Tibial nerve (tissue), 4 donors: ENCODE measurements around the gene HOGA1. TPM values are rescaled to one million over a fixed set of nuclear protein-coding genes. Genes with fewer than 3 reads are reported as not detected.
"Not testable (repeated sequence)": the region's sequence is repeated elsewhere in the genome, so short reads cannot be mapped to it uniquely, and the experiment has no call there.

Source experiments
- DNase-seq, 2 donors: peaks; one replicate each; pipeline ENCODE4 v3.0.0-alpha.2; 2019; ENCODE audit warnings: low spot score in 2 of 2
- H3K27ac ChIP-seq, 4 donors: fragments of 200-600 bp; sonication (generic) in 3 of 4; one replicate each; pipeline ENCODE4 v1.5.1; 2017 to 2019; ENCODE audit warnings: mild to moderate bottlenecking in 1 of 4
- H3K27me3 ChIP-seq, 2 donors: fragments of 200-600 bp; sonication (generic) in 1 of 2; one replicate each; pipeline versions ENCODE4 v1.5.1 to v1.6.0; 2017 to 2019
- H3K36me3 ChIP-seq, 3 donors: fragments of 200-600 bp; sonication (generic); one replicate each; pipeline ENCODE4 v1.5.1; 2018 to 2019
- H3K4me1 ChIP-seq, 4 donors: fragments of 200-600 bp; sonication (generic) in 3 of 4; one replicate each; pipeline ENCODE4 v1.5.1; 2017 to 2019
- H3K4me3 ChIP-seq, 4 donors: fragments of 200-600 bp; sonication (generic) in 3 of 4; one replicate each; pipeline ENCODE4 v1.5.1; 2017 to 2019; ENCODE audit warnings: mild to moderate bottlenecking in 1 of 4, moderate library complexity in 1 of 4
- H3K9me3 ChIP-seq, 4 donors: fragments of 200-600 bp; sonication (generic) in 3 of 4; one replicate each; pipeline ENCODE4 v1.5.1; 2017 to 2019
- CTCF ChIP-seq, 5 experiments: fragments of 200-600 bp in 3 of 5; fragments of 450-650 bp in 2 of 5; sonication (generic) in 3 of 5; IDR thresholded peaks; one replicate each; pipeline ENCODE4 v1.5.1; 2016 to 2019; ENCODE audit warnings: antibody characterized with exemption in 5 of 5, mild to moderate bottlenecking in 3 of 5, moderate library complexity in 2 of 5
- EP300 ChIP-seq, 2 donors: sonication (generic); formaldehyde crosslinking; IDR thresholded peaks; one replicate each; pipeline ENCODE4 v1.6.1; 2017; ENCODE audit warnings: antibody characterized with exemption in 2 of 2, mild to moderate bottlenecking in 1 of 2
- POLR2A ChIP-seq, 2 donors: fragments of 450-650 bp; IDR thresholded peaks; one replicate each; pipeline ENCODE4 v1.6.1; 2017; ENCODE audit warnings: antibody characterized with exemption in 2 of 2, mild to moderate bottlenecking in 2 of 2, moderate library complexity in 2 of 2
- WGBS, 2 donors: methylation state at CpG; one replicate each; pipeline ENCODE4 v1.1.5; 2018; 5-methylcytosine and 5-hydroxymethylcytosine counted together
- total RNA-seq, 4 donors: library from RNA; depleted of rRNA; stranded (reverse); fragments of >200 nt; gene quantifications; one replicate each; pipeline ENCODE4 v1.1.0, GENCODE V29; 2016

The HOGA1 gene
- total RNA-seq, 4 donors from 2014 or later = 3.6 to 31.6 (median 25.3) TPM

GRCh38 chr10:97644936-97645335 lies 60.7 kb downstream of the HOGA1 start:
- no peak for TF ChIP-seq POLR2A (IDR thresholded peaks at IDR 0.05)
- no peak for TF ChIP-seq EP300 (IDR thresholded peaks at IDR 0.05)
- no peak for TF ChIP-seq CTCF (IDR thresholded peaks at IDR 0.05)
- Histone ChIP-seq H3K36me3 (peaks cover 0 to 36% (median 0%) of the 10 kb centered on the region in 3 donors), H3K27me3 (no peaks in the 10 kb centered on the region), H3K27ac (no peak overlapping the region), H3K4me1 (peaks cover 6 to 58% (median 29%) of the 10 kb centered on the region in 4 donors), H3K9me3 (no peaks in the 10 kb centered on the region), H3K4me3 (no peak overlapping the region)
- WGBS, 2 donors = 93 to 95% methylated on average over 4 of the region's 4 CpGs
- DNase-seq = no peak

DNA sequence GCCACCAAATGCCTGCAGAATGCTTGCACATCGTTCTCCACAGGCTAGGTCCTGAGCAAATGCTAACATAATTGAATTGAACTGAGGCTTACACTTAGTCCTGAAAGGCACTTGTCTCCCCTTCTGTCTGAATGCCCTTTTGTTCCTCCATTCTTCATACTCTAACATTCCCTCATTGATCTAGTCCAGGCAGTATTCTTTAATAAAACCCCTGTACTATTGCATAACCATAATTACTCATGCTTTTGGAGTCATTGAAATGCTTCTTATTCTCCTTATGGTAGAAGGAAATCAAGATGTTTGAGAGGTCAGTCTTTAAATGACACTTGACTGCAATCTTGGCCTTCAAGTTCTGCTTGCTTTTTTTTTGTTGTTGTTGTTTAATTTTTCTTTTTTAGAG lies 63.4 kb downstream of the HOGA1 start:
- H3K27me3 ChIP-seq = no peaks in the 10 kb centered on the region
- WGBS, 2 donors = 45 to 54% methylated on average over 1 of the region's 1 CpG
- peak overlapping the region in 1 of 4 donors; percentile 88 for H3K27ac ChIP-seq
- H3K4me3 ChIP-seq = no peak overlapping the region
- peaks cover 0 to 48% (median 18%) of the 10 kb centered on the region in 4 donors for H3K4me1 ChIP-seq
- peaks cover 4 to 57% (median 9%) of the 10 kb centered on the region in 3 donors for H3K36me3 ChIP-seq
- no peak for DNase-seq
- no peaks in the 10 kb centered on the region for H3K9me3 ChIP-seq
- TF ChIP-seq CTCF (IDR thresholded peaks at IDR 0.05) = no peak
- no peak for TF ChIP-seq POLR2A (IDR thresholded peaks at IDR 0.05)
- no peak for TF ChIP-seq EP300 (IDR thresholded peaks at IDR 0.05)

DNA sequence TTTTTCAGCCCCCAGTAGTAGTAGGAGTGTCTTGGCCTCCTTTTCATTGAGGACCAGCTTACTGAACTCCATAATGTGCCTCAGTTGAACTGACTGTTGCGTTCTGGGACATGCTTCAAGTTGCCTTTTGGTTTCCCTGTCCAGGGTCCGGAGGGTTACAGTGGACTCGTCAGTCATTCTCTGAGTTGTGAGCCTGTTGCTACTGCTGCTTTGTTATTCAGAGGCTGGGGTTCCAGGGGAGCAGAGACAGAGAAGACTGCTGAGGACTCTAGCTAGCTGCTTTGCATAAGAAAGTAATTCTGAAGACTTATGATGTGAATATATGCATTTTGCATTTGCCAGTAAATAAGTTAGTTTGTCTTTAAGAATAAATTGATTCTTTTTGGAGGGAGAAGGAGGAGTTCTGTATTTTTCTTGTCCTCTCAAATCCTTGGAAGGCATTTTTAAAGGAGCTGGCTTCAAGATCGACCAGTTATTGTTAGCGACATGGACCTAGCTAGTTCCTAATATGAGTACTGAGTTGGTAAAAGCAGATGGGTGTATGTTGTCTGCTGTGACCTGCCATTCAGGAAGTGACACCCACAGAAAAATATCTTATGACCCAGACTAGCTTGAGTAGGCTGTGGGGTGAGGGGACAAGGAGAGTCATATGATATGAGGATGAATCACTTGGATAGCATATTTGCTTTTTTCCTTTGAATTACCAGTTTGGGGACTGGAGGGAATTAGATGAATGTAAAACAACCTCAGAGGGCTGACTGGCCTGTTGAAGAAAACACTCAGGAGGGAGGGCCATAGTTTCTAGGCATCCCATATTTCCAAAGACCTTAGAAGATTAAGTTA lies 64.6 kb downstream of the HOGA1 start:
- Histone ChIP-seq H3K9me3 (no peaks in the 10 kb centered on the region), H3K27me3 (no peaks in the 10 kb centered on the region), H3K4me1 (peaks cover 0 to 38% (median 14%) of the 10 kb centered on the region in 4 donors), H3K4me3 (no peak overlapping the region), H3K36me3 (peaks cover 4 to 67% (median 9%) of the 10 kb centered on the region in 3 donors), H3K27ac (peak overlapping the region in 3 of 4 donors; percentile 60 to 88 (median 83))
- TF ChIP-seq POLR2A (IDR thresholded peaks at IDR 0.05) (no peak), CTCF (IDR thresholded peaks at IDR 0.05) (no peak), EP300 (IDR thresholded peaks at IDR 0.05) (peak; percentile 83 to 86)
- DNase-seq = peak in 1 of 2 donors; percentile 61
- WGBS, 2 donors = 46 to 61% methylated on average over 5 of the region's 5 CpGs

DNA sequence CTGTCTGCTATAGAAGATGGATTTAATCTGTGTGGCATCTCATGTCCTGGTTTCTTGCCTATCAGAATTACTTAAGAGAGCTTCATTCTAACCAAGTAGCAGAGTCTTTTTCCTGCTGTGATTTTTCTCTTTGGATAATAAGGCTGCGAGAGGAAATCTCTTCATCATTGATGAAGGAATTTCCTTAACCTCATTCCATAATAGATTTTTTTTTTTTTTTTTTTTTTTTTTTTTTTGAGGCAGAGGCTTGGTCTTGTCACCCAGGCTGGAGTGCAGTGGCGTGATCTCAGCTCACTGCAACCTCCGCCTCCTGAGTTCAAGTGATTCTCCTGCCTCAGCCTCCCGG lies 65.2 kb downstream of the HOGA1 start:
- H3K4me3 ChIP-seq, H3K27me3 ChIP-seq, H3K9me3 ChIP-seq, DNase-seq: not testable (repeated sequence)
- H3K4me1 ChIP-seq = peaks cover 0 to 38% (median 14%) of the 10 kb centered on the region in 4 donors
- WGBS, 2 donors = 86 to 89% methylated on average over 4 of the region's 4 CpGs
- peak overlapping the region in 3 of 4 donors; percentile 60 to 88 (median 83) for H3K27ac ChIP-seq
- H3K36me3 ChIP-seq = peaks cover 4 to 67% (median 9%) of the 10 kb centered on the region in 3 donors

- 83 to 86% methylated on average over 3 of the region's 3 CpGs for WGBS, 2 donors
- TF ChIP-seq CTCF (IDR thresholded peaks at IDR 0.05) (no peak), POLR2A (IDR thresholded peaks at IDR 0.05) (no peak), EP300 (IDR thresholded peaks at IDR 0.05) (no peak)
- Histone ChIP-seq H3K4me1 (peaks cover 0 to 38% (median 14%) of the 10 kb centered on the region in 4 donors), H3K36me3 (peaks cover 4 to 69% (median 9%) of the 10 kb centered on the region in 3 donors), H3K4me3 (no peak overlapping the region), H3K27ac (peak overlapping the region in 2 of 4 donors; percentile 49 to 88), H3K9me3 (no peaks in the 10 kb centered on the region), H3K27me3 (no peaks in the 10 kb centered on the region)
- DNase-seq = no peak
These were observed 66.5 kb downstream of the HOGA1 start for GRCh38 chr10:97650726-97651125.
